PFSK-1 (cell line): Measurements from ENCODE around the gene F7.

Source experiments
- POLR2AphosphoS5 ChIP-seq: IDR thresholded peaks from 2 replicates; pipeline ENCODE4 v1.6.1; 2012; ENCODE audit warnings: low read depth, mild to moderate bottlenecking, control low read depth, low read length, moderate library complexity
- SIN3A ChIP-seq: IDR thresholded peaks from 2 replicates; pipeline ENCODE4 v1.6.1; 2012; ENCODE audit warnings: mild to moderate bottlenecking, low read length, moderate library complexity, borderline replicate concordance; ENCODE audit not compliant: insufficient read depth
- TAF1 ChIP-seq: IDR thresholded peaks from 2 replicates; pipeline ENCODE4 v1.6.1; 2012; ENCODE audit warnings: low read length, control low read depth, borderline replicate concordance; ENCODE audit not compliant: insufficient read depth
- TF ChIP-seq, protein P1 (sequence below), 2 experiments: IDR thresholded peaks; 2 replicates each; pipeline versions ENCODE4 v1.6.1 to v1.8.0; 2011 to 2012; ENCODE audit warnings: low read depth in 2 of 2, low read length in 2 of 2, control low read depth in 1 of 2, inconsistent platforms in 1 of 2, mild to moderate bottlenecking in 1 of 2, moderate library complexity in 1 of 2; ENCODE audit not compliant: insufficient read depth in 1 of 2

DNA sequence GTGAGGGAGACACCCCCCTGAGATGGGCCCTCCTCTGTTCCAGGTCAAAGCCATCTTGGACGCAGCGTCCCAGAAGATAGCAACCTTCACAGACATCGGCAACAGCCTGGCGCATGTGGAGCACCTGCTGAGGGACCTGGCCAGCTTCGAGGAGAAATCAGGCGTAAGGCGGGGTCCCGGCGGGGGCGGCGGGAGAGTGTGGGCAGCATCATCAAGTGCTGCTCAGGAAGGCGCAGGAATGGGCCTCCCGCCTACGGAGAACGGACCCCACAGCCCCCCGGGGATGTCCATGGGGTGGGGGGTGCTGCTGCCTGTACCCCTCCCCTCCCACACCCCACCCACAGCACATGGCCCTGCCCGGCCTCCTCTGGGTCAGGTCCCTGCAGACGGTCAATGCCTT, 31.2 kb upstream of the F7 start:
- TF ChIP-seq POLR2AphosphoS5 (no peak), TAF1 (no peak), SIN3A (no peak)
- TF ChIP-seq, protein P1, sequence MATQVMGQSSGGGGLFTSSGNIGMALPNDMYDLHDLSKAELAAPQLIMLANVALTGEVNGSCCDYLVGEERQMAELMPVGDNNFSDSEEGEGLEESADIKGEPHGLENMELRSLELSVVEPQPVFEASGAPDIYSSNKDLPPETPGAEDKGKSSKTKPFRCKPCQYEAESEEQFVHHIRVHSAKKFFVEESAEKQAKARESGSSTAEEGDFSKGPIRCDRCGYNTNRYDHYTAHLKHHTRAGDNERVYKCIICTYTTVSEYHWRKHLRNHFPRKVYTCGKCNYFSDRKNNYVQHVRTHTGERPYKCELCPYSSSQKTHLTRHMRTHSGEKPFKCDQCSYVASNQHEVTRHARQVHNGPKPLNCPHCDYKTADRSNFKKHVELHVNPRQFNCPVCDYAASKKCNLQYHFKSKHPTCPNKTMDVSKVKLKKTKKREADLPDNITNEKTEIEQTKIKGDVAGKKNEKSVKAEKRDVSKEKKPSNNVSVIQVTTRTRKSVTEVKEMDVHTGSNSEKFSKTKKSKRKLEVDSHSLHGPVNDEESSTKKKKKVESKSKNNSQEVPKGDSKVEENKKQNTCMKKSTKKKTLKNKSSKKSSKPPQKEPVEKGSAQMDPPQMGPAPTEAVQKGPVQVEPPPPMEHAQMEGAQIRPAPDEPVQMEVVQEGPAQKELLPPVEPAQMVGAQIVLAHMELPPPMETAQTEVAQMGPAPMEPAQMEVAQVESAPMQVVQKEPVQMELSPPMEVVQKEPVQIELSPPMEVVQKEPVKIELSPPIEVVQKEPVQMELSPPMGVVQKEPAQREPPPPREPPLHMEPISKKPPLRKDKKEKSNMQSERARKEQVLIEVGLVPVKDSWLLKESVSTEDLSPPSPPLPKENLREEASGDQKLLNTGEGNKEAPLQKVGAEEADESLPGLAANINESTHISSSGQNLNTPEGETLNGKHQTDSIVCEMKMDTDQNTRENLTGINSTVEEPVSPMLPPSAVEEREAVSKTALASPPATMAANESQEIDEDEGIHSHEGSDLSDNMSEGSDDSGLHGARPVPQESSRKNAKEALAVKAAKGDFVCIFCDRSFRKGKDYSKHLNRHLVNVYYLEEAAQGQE (IDR thresholded peaks at IDR 0.05; ENCODE audit: insufficient read depth in 1 of 2, low read depth in 2 of 2, low read length in 2 of 2) = no peak
